ENCODE measurements around the gene MCHR1.

Gene MCHR1

DNA sequence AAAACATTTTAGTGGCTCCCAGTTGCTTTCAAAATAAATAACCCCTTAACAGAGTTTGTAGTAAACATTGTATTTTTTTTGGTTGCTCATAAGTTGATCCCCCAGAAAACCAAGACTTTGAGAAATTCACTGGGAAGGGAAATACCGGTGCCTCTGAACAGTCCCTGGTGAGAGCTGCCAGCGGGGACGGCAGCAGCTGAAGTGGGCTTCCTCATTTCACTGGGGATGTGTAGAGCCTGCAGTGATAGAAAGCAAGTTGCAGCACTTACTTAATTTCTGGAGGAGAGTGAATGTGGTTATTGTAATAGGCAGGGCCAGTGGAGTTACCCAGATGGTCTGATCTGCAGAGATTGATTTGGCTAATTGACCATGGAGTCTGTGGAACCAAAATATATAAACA lies 18.6 kb upstream of the MCHR1 start:
- TF ChIP-seq, protein P1, sequence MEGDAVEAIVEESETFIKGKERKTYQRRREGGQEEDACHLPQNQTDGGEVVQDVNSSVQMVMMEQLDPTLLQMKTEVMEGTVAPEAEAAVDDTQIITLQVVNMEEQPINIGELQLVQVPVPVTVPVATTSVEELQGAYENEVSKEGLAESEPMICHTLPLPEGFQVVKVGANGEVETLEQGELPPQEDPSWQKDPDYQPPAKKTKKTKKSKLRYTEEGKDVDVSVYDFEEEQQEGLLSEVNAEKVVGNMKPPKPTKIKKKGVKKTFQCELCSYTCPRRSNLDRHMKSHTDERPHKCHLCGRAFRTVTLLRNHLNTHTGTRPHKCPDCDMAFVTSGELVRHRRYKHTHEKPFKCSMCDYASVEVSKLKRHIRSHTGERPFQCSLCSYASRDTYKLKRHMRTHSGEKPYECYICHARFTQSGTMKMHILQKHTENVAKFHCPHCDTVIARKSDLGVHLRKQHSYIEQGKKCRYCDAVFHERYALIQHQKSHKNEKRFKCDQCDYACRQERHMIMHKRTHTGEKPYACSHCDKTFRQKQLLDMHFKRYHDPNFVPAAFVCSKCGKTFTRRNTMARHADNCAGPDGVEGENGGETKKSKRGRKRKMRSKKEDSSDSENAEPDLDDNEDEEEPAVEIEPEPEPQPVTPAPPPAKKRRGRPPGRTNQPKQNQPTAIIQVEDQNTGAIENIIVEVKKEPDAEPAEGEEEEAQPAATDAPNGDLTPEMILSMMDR (conservative IDR thresholded peaks at IDR 0.05; ENCODE audit: low read length), result no peak
- DNase-seq (ENCODE audit: low read depth), result no peak
- H3K4me3 ChIP-seq (ENCODE audit: low read length), result no peak overlapping the region

DNA sequence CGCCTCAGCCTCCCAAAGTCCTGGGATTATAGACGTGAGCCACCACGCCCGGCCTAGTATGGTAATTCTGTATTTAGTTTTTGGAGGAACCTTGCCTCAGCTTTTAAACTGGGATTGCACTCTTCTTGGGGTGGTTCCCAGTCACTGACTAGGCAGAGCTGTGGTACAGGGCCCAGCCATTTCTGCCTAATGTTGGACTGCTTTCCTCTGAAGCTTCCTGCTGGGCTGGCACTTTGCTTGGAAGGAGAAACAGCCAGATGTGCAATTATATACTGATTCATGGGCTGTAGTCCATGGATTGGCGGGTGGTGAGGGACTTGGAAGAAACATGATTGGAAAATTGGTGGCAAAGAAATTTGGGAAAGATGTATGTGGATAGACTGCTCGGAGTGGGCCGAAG lies 17.6 kb upstream of the MCHR1 start:
- TF ChIP-seq, protein P1 (conservative IDR thresholded peaks at IDR 0.05; ENCODE audit: low read length), result no peak
- no peak for DNase-seq (ENCODE audit: low read depth)
- H3K4me3 ChIP-seq (ENCODE audit: low read length), result no peak overlapping the region

DNA sequence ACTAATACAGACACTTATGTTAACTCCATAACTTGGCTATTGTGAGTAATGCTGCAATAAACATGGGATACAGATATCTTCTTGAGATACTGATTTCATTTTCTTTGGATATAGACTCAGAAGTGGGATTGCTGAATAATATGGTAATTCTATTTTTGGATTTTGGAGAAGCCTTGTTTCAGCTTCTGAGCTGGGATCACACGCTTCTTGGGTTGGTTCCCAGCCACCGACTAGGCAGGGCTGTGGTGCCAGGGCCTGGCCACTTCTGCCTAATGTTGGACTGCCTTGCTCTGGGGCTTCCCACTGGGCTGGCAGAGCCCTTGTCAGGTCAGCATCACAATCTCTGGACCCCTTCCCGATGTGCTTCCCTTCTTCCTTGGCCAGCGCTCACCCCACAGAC lies 14.0 kb upstream of the MCHR1 start:
- peak; percentile 78 for DNase-seq (ENCODE audit: low read depth)
- TF ChIP-seq, protein P1 (conservative IDR thresholded peaks at IDR 0.05; ENCODE audit: low read length), result no peak
- H3K4me3 ChIP-seq (ENCODE audit: low read length), result no peak overlapping the region

DNA sequence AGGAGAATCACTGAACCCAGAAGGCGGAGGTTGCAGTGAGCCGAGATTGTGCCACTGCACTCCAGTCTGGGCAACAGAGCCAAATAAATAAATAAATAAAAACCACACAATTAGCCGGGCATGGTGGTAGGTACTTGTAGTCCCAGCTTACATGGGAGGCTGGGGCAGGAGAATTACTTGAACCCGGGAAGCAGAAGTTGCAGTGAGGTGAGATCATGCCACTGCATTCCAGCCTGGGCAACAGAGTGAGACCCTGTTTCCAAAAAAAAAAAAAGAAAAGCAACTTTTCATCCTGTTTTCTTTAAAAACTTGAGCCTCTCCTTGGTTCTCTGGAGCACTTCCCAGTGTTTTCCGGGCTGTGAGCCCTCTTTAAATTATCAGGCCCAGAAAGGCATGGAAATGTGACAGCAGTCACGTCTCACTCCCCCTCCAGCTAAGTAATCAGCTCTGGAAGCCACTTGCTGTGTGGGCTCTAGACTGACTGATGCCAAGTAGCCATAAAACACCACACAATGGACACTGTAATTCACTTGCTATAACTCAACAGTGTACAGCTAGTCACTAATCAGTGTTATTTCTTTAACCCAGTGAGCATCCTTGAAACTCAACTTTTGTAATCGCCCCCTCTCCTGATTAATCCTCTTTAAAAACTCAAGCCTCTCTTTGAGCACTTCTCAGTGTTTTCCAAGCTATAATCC lies 13.0 kb upstream of the MCHR1 start:
- TF ChIP-seq, protein P1 (conservative IDR thresholded peaks at IDR 0.05; ENCODE audit: low read length), result no peak
- DNase-seq (ENCODE audit: low read depth), result peak; percentile 89
- H3K4me3 ChIP-seq (ENCODE audit: low read length), result no peak overlapping the region

DNA sequence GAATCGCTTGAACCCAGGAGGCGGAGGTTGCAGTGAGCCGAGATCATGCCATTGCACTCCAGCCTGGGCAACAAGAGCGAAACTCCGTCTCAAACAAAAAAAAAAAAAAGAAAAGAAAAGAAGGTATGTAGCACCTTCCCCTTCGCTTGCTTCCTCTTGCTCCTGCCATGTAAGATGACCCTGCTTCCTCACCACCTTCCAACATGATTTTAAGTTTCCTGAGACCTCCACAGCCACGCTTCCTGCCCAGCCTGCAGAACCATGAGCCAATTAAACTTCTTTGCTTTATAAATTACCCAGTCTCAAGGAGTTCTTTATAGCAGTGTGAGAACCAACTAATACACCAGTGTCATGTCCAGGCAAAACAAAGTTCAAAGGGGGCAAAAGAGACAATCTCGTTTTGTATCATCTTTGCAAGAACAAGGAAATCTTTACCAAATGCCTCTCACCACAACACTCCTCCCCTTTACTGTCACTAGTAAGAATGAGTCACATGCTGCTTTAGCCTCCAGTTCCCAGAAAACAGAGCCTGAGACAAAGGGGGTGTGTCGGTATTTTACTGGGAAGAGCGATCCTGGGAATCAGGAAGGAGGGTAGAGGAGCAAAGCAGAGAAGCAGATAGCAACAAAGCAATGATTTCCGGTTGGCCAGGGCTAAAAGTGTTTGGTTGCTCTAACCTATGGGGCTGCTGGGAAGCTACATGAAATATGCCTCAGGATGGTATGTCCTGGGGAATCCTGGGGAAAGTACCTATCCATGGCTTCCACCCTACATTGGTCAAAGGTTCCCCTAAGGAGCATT lies 10.5 kb upstream of the MCHR1 start:
- DNase-seq (ENCODE audit: low read depth), result peak; percentile 88
- H3K4me3 ChIP-seq (ENCODE audit: low read length), result no peak overlapping the region
- TF ChIP-seq, protein P1 (conservative IDR thresholded peaks at IDR 0.05; ENCODE audit: low read length), result no peak

DNA sequence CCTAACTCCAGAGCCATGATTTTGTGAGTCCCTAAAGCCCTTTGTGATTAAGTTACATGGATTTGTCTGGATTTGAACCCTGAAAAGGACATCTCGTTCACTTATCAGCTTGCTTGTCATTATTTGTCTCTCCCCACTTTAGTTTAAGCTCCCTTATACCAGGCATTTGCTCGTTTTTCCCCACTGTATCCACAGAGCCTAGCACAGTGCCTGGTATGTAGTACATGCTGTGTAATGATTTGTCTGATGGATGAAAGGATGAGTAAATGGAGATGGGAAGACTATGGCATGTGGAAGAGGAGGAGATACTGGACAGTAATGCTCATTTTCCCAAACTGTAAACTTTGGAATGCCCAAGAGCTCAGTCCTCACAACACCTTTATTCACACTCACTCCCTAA lies 9.2 kb upstream of the MCHR1 start:
- DNase-seq (ENCODE audit: low read depth), result no peak
- TF ChIP-seq, protein P1 (conservative IDR thresholded peaks at IDR 0.05; ENCODE audit: low read length), result no peak
- no peak overlapping the region for H3K4me3 ChIP-seq (ENCODE audit: low read length)

DNA sequence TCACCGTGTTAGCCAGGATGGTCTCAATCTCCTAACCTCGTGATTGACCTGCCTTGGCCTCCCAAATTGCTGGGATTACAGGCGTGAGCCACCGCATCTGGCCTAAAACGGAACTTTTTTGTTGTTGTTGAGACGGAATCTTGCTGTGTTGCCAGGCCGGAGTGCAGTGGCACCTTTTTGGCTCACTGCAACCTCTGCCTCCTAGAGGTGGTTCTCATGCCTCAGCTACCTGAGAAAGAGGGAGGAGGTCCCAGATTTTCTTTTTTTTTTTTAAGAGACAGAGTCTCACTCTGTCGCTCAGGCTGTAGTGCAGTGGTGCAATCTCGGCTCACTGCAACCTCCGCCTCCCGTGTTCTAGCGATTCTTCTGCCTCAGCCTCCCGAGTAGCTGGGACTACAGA lies 7.9 kb upstream of the MCHR1 start:
- no peak for DNase-seq (ENCODE audit: low read depth)
- TF ChIP-seq, protein P1 (conservative IDR thresholded peaks at IDR 0.05; ENCODE audit: low read length), result no peak
- H3K4me3 ChIP-seq (ENCODE audit: low read length), result no peak overlapping the region

Data from AG10803 (cell line).